HG03060 (cell line): Measurements from ENCODE around the gene VIPAS39.
A peak's percentile ranks its signal among the peaks of the same experiment; 100 is the strongest.
"Not testable (repeated sequence)": the region's sequence is repeated elsewhere in the genome, so short reads cannot be mapped to it uniquely, and the experiment has no call there.

Experiments used
- ATAC-seq: cut with Tn5 transposase; IDR thresholded peaks from one replicate; pipeline ENCODE4 v1.9.1; 2021; ENCODE audit warnings: low read depth, moderate number of reproducible peaks; ENCODE audit not compliant: unreplicated experiment

The VIPAS39 gene

DNA sequence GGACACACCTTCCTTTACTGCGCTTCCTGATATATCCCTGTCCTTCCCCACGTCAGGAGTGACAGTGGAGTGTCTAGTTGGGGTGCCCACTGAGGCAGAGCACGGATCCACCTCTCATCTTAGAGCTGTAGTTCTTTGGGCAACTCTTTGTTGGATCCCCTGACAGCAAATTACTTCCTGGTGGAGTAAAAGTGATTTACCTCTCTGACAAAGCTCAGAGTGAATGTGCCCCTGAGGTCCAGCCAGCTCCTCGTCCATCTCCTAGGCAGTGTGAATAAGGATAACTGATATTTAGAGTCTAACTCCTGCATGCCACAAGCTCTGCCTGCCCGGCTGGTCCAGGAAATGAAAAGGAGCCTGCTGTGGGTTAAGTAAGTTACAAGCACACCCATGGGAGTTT, 16.5 kb upstream of the VIPAS39 start:
- ATAC-seq: no peak

DNA sequence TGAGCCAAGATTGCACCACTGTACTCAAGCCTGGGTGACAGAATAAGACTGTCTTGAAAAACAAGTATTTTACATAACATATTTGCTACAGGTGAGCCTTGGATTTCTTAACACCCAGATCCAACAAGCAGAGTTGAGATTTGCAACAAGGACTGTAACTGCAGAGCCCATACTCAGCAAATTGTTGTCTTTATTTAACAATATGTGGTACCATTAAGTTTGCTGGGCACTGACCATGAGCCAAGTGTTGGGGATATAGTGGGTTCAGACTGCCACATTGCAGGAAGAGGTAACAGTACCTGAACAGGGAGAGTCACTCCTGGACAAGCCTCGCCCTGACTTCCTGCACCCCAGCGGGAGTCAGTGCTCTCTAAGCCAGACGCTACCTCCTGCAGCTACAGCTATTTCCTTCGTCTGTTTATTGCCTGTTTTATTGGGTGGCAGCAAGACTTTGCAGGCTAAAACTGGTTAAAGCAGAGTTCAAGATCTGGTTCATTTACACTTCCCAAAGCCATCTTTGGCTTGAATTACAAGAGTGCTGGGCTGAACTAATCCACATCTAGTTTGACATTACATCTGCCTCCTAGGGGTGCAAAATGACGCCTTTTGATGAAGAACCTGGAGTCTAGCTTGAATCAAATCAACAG, 12.9 kb upstream of the VIPAS39 start:
- no peak for ATAC-seq

DNA sequence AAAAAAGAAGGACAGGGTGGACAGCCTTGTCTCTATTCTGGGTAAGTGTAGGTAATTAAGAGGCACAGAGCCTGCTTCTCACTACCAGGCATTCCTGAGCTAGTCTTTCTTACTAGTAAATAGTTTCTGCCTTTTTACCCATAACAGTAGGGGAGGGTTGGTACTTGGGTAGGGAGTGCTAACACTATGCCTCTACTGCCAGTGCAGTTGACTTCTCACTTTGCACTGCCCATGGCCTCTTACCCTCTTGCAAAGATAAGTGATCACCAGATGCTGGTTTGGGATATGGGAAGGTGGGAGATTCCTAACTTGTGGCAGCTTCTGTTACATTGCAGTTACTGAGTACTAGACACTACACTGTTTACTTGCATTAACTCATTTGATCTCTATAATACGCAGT, 12.1 kb upstream of the VIPAS39 start:
- no peak for ATAC-seq

DNA sequence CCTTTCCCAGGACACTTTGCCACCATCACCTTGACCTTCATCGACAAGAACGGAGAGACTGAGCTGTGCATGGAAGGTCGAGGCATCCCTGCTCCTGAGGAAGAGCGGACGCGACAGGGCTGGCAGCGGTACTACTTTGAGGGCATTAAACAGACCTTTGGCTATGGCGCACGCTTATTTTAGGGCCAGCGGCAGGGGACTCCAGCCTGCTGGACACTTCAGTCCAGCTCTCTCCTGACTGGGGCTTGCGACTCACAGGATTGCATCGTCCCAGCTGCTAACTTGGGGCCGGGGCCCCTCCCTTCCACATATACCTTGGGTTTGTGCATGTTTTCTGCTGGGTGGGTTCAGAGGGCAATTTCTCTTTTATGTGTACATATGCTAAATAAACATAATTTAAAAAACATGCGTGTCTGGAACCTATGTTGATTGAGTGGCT, 11.7 kb upstream of the VIPAS39 start:
- ATAC-seq: no peak

DNA sequence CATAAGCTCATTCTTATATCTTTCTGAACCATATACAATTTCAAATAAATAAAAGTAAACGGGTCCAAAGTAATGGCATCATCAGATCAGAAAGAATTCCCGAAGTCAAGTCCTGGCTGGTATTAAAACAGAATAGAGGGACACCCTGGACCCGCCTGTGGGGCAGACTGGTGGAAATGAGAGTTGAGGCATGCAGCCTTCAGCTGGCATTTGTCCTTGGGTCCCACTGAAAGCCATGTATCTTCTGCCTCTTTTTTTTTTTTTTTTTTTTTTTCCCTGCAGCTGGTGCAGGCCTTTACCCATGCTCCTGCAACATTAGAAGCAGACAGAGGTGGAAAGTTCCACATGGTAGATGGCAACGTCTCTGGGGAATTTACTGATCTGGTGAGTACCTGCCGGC, 10.4 kb upstream of the VIPAS39 start:
- no peak for ATAC-seq

DNA sequence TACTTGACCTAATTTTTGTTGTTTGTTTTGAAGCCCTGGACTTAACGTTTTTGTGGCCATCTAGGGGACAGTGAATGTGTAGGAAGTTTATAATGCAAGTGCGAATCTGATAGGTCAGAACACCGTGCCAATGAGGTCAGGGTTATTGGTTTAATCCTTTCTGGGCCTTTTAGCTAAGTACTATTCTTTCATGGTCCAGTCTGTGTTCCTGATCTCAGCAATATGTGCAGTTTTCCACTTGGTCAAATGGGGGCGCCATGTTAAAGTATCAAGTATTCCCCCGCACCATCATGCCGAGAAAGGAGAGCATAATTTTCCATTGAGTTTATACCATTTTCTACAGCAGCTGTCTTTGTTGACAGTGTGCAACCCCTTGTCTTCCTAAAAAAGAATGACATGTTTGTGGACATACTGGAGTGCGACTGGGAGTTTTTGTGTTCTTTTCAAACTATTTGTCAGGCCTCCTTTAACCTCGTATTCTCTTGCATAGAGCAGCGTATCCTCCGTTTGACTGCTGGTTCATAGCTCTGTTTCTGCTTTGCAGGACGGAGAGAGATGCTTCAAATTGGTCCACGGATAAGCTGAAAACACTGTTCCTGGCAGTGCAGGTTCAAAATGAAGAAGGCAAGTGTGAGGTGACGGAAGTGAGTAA, 1.8 kb upstream of the VIPAS39 start:
- ATAC-seq: no peak

GRCh38 chr14:77458249-77458950, 999 bp upstream of the VIPAS39 start:
- ATAC-seq: peak; percentile 5

DNA sequence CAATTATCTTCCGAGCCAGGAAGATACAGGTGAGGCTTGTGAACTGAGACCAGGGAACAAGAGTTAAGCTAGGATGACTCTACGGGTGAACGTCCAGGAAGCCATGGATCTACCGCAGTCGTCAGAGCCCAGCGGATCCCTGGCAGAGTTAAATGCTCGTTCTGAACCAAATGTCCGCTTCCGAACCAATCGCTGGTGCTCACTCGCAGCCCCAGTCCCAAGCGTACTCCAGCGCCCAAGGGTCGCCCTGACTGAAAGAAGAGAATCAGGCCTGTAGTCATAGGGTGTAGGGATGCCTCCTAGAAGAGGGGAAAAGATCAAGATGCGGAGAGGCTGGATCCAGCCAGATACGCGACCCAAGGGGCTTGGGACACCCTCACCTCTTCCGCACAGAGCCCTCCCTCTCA, 283 bp downstream of the VIPAS39 start:
- no peak for ATAC-seq

DNA sequence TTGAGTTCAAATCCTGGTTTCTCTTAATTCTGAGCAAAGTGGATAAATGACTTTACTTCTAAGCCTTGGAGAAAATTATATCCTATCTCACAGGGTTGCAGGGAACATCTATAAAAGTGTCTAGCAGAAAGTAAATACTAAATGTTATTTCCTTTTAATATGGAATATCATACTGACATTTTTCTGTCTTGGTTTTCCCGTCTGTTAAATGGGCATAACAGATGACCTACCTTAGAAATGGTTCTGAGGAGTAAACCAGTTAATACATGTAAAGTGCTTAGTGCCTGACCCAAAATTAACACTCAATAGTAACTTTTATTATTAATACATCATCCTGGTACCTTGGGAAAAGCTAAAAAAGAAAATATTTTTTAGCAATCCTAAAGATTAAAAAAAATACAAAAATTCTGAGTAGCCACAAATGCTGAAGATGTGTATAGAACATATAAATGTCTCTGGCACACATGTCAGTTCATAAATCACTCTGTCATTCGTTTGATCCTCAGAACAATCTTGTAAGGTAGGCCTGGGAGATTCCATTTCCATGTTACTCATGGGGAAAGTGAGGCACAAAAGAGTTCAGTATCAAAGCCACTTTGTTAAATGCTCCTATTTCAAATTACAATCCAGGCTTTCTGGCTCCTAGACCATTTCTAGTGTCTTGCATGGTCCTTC, 1.3 kb downstream of the VIPAS39 start:
- no peak for ATAC-seq

GRCh38 chr14:77442196-77442595, 15.2 kb downstream of the VIPAS39 start:
- ATAC-seq: no peak

DNA sequence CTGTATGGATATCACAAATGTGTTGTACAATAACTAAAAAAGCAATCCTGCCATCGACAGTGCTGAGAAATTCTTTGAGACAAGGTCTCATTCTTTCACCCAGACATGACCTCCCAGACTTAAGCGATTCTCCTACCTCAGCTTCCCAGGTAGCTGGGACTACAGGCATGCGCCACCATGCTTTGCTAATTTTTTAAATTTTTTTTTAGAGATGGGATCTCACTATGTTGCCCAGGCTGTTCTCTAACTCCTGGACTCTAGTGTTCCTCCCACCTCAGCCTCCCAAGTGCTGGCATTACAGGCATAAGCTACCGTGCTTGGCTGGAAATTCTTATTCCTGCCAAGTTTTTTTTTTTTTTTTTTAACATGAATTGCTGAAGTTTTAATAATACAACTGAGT, 17.5 kb downstream of the VIPAS39 start:
- no peak for ATAC-seq

- no peak for ATAC-seq
Observed at GRCh38 chr14:77438596-77438995, 18.8 kb downstream of the VIPAS39 start.

DNA sequence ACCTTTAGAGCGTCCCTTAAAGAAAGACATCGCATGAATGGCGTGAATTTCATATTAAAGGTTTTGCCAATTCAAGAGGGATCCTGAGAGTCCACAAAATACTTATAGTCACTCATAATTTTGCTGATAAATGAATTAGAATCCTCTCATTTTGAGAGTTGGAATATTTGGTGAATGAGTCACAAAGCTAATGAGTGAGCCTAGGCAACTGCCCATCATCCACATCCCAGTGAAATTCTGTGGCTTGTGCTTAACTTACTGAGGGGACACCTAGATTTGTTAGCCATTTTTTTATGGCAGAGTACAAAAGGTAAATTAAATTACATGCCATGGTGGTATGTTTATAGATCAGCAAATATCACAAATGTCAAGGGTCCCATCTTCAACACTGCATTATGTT, 21.4 kb downstream of the VIPAS39 start:
- ATAC-seq: no peak

DNA sequence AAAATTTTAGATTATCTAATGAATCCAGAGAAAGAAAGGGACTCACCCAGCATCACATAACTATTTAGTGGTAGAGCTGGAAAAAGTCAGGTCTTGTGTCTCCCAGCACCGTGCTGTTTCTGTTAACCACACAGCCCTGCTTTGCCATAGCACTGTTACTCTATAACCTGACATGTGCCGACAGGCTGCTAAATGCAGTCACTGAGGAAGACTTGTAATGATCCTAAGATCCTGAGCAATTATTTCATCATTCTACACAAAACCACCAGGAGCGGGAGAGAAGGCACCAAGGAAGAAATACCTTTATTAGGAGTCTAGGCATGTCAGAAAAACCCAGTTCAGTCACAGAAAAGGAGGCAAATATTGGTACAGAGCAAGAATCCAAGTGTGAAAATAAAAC, 31.0 kb downstream of the VIPAS39 start:
- no peak for ATAC-seq

DNA sequence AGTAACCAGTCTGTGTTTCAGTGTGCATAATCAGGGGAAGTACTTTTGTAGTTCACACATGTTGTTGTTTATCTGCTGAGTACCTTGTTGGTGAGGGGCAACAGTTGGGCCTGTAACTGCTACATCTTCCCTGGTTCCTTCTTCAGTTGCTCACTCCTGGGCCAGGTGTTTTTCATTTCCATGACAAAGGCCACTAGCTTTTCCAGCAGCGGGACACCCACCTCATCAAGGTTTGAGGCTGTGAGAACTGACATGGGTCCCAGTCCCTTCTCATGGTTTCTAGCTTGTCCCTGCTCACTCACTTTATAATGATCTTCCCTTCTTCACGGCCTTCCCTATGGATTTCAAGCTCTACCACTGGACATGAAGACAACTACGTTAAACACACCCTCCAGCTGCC, 32.5 kb downstream of the VIPAS39 start:
- ATAC-seq: no peak

GRCh38 chr14:77423423-77423822, 34.0 kb downstream of the VIPAS39 start, which contains the start of gene NOXRED1:
TSS of gene NOXRED1 (minus strand) at chr14:77423523. CDS start at chr14:77422889, 634 bp downstream.
- no peak for ATAC-seq

DNA sequence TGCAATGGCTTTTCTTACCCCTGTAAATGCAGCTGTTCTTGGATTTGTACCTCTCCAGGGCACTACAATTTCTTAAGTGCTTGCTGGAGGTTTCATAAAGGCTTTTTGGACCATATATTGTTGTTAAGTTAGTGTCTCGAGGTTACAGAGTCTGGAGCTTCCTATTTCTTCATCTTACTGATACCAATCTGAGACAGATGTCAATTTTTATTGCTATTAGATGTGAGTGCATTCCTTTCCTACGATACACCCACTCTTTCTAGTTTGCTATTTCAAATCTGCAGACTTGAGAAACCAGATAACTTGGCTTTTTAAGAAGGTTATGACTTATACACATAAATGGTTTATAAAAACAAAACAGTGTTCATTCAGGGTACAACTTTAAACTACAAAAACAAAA, 36.2 kb downstream of the VIPAS39 start:
- no peak for ATAC-seq

GRCh38 chr14:77416836-77417235, 40.6 kb downstream of the VIPAS39 start:
- no peak for ATAC-seq

DNA sequence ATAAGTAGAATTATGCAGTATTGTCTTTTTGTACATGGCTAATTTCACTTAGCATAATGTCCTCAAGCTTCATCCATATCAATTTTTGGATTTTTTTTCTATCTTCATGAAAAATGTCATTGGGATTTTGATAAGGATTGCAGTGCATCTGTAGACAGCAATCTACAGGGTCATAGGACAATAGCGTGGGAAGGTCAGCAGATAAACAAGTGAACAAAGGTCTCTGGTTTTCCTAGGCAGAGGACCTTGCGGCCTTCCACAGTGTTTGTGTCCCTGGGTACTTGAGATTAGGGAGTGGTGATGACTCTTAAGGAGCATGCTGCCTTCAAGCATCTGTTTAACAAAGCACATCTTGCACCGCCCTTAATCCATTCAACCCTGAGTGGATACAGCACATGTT, 41.3 kb downstream of the VIPAS39 start:
- ATAC-seq: not testable (repeated sequence)

- ATAC-seq: not testable (repeated sequence)
Observed at GRCh38 chr14:77415403-77416030, 41.9 kb downstream of the VIPAS39 start.

DNA sequence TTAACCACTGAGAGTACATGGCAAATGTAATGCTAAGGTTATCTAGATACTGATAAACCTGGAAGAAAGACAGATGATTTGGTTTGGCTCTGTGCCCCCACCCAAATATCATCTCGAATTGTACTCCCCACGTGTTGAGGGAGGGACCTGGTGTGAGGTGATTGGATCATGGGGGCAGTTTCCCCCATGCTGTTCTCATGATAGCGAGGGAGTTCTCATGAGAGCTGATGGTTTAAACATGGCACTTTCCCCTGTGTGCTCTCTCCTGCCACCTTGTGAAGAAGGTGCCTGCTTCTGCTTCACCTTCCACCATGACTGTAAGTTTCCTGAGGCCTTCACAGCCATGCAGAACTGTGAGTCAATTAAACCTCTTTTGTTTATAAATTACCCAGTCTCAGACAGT, 48.3 kb downstream of the VIPAS39 start:
- ATAC-seq: no peak
